Measurements from ENCODE around the gene CLPSL2.
A peak's percentile ranks its signal among the peaks of the same experiment; 100 is the strongest.
"Not testable (repeated sequence)": the region's sequence is repeated elsewhere in the genome, so short reads cannot be mapped to it uniquely, and the experiment has no call there.

CLPSL2 gene

GRCh38 chr6:35776364-35777215 lies at the start of gene CLPSL2:
Gene CLPSL2, plus strand, starts transcription at chr6:35776598. Its CDS starts 21 bp downstream, at chr6:35776619.
- no peak for FAIRE-seq

- no peak for FAIRE-seq
Observed at GRCh38 chr6:35727231-35727934, 49.0 kb upstream of the CLPSL2 start.

- FAIRE-seq = no peak
Observed at GRCh38 chr6:35727935-35728682, 48.3 kb upstream of the CLPSL2 start.

GRCh38 chr6:35728683-35729678 lies 47.4 kb upstream of the CLPSL2 start:
- FAIRE-seq = no peak

- no peak for FAIRE-seq
Observed at GRCh38 chr6:35729722-35730121, 46.7 kb upstream of the CLPSL2 start.

GRCh38 chr6:35730745-35731413 lies 45.5 kb upstream of the CLPSL2 start:
- FAIRE-seq = no peak

GRCh38 chr6:35731414-35731735 lies 45.0 kb upstream of the CLPSL2 start:
- no peak for FAIRE-seq

GRCh38 chr6:35731736-35732532 lies 44.5 kb upstream of the CLPSL2 start:
- FAIRE-seq = no peak

- no peak for FAIRE-seq
Observed at GRCh38 chr6:35733633-35734032, 42.8 kb upstream of the CLPSL2 start.

- FAIRE-seq = not testable (repeated sequence)
Observed at GRCh38 chr6:35734319-35734718, 42.1 kb upstream of the CLPSL2 start.

GRCh38 chr6:35735452-35735851 lies 40.9 kb upstream of the CLPSL2 start:
- no peak for FAIRE-seq

GRCh38 chr6:35736253-35736894 lies 40.0 kb upstream of the CLPSL2 start:
- FAIRE-seq = no peak

GRCh38 chr6:35736982-35737412 lies 39.4 kb upstream of the CLPSL2 start, which contains the start of gene ARMC12:
Gene ARMC12, plus strand, starts transcription at chr6:35737032. Its CDS starts 77 bp downstream, at chr6:35737109.
- FAIRE-seq = no peak

GRCh38 chr6:35737413-35738211 lies 38.8 kb upstream of the CLPSL2 start:
- peak; percentile 50 for FAIRE-seq

GRCh38 chr6:35739645-35740524 lies 36.5 kb upstream of the CLPSL2 start:
- FAIRE-seq = no peak

GRCh38 chr6:35742842-35743241 lies 33.6 kb upstream of the CLPSL2 start:
- FAIRE-seq = no peak

GRCh38 chr6:35745509-35745908 lies 30.9 kb upstream of the CLPSL2 start:
- FAIRE-seq = no peak

- no peak for FAIRE-seq
Observed at GRCh38 chr6:35746516-35746915, 29.9 kb upstream of the CLPSL2 start.
